ENCODE results near the gene POPDC2. TPM values are rescaled to one million over a fixed set of nuclear protein-coding genes. Genes with fewer than 3 reads are reported as not detected.
A peak's percentile ranks its signal among the peaks of the same experiment; 100 is the strongest.

POPDC2 gene
- polyA plus RNA-seq, 1 of the 3 experiments (the other 2 are of a cell fraction): 19.9 TPM

DNA sequence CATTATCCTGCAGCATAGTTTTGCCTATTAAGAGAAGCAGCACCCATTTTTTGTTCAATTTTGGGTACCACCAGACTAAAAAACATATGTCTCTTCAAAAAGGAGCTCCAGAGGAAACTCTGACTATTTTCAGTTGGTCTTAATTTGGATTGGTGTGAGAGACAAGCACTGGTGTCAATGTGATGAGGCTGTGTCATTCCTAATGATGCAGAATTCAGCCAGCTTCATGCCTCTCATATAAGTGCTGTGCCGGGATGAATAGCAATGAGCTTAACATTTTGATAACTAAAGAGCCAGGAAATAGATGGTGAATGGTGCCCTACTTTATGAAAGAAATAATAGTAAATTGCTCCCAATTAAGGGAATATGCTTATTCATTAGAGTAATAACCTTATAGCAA, 15.9 kb downstream of the POPDC2 start:
- WGBS (ENCODE audit: low lambda C conversion rate): 83% methylated on average over 1 of the region's 1 CpG

DNA sequence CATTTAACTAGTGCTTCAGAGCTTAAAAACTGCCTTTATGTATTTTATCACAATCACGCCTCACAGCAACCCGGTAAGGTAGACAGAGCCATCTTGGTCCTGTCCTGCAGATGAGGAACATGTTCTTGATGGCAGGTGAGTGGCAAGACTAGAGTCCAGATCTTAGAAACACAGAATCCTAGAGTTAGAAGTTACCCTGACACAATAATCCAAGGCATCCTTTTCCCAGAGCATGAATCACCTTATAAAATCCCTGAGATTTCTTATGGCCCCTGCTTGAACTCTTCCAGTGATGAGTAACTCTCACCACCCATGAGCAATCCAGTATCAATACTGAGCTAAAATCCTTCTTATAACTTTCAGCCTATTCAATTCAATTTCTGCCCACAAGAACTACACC, 16.9 kb downstream of the POPDC2 start:
- Histone ChIP-seq H4K20me1 (ENCODE audit: insufficient read depth) (no peaks in the 10 kb centered on the region), H3K27me3 (ENCODE audit: insufficient read depth) (no peaks in the 10 kb centered on the region), H3K9me3 (no peaks in the 10 kb centered on the region), H3F3A (replicated peaks; ENCODE audit: insufficient read depth) (peaks cover 31% of the 10 kb centered on the region), H3K4me1 (ENCODE audit: control insufficient read depth in 1 of 2, insufficient read depth in 2 of 2, low read depth in 1 of 2, low read length in 1 of 2) (peaks cover 24 to 33% of the 10 kb centered on the region in 2 experiments), H3K27ac (ENCODE audit: low read depth in 2 of 2, low read length in 1 of 2) (peak overlapping the region; percentile 47 to 91; a peak in 3 of 4 replicates), H3K9ac (peak overlapping the region; percentile 41; the same call in 1 of the 2 replicates), H3K79me2 (ENCODE audit: insufficient read depth) (no peaks in the 10 kb centered on the region), H3K36me3 (replicated peaks in 1 of 2; ENCODE audit: control insufficient read depth in 1 of 2, insufficient read depth in 2 of 2, low read length in 1 of 2) (peaks cover 4 to 19% of the 10 kb centered on the region in 2 experiments), H2AFZ (ENCODE audit: low read depth) (no peak overlapping the region), H3K9me2 (no peaks in the 10 kb centered on the region), H3K4me3 (ENCODE audit: low read depth in 2 of 2, low read length in 1 of 2) (no peak overlapping the region), H3K4me2 (peak overlapping the region; percentile 38; the same call in 1 of the 2 replicates)
- DNase-seq: no peak
- POLR2A ChIA-PET: interaction anchor here (0.8 to 1.1 kb wide), 2 partner anchors 17 to 19 kb away, joined by 3 to 4 read pairs; partner anchors contain the start of gene POPDC2
- CTCF ChIA-PET: interaction anchor here (1.1 kb wide), 1 partner anchor 11 kb away, joined by 4 read pairs; no protein-coding TSS in a partner anchor
- WGBS (ENCODE audit: low lambda C conversion rate): 92% methylated on average over 2 of the region's 2 CpGs
- TF ChIP-seq, protein P1, sequence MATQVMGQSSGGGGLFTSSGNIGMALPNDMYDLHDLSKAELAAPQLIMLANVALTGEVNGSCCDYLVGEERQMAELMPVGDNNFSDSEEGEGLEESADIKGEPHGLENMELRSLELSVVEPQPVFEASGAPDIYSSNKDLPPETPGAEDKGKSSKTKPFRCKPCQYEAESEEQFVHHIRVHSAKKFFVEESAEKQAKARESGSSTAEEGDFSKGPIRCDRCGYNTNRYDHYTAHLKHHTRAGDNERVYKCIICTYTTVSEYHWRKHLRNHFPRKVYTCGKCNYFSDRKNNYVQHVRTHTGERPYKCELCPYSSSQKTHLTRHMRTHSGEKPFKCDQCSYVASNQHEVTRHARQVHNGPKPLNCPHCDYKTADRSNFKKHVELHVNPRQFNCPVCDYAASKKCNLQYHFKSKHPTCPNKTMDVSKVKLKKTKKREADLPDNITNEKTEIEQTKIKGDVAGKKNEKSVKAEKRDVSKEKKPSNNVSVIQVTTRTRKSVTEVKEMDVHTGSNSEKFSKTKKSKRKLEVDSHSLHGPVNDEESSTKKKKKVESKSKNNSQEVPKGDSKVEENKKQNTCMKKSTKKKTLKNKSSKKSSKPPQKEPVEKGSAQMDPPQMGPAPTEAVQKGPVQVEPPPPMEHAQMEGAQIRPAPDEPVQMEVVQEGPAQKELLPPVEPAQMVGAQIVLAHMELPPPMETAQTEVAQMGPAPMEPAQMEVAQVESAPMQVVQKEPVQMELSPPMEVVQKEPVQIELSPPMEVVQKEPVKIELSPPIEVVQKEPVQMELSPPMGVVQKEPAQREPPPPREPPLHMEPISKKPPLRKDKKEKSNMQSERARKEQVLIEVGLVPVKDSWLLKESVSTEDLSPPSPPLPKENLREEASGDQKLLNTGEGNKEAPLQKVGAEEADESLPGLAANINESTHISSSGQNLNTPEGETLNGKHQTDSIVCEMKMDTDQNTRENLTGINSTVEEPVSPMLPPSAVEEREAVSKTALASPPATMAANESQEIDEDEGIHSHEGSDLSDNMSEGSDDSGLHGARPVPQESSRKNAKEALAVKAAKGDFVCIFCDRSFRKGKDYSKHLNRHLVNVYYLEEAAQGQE (IDR thresholded peaks at IDR 0.05; ENCODE audit: low read depth, low read length): no peak
- TF ChIP-seq TCF12 (IDR thresholded peaks at IDR 0.05) (peak; percentile 67), JUND (IDR thresholded peaks at IDR 0.05) (peak; percentile 59), SMC3 (IDR thresholded peaks at IDR 0.05; ENCODE audit: low read depth, low read length) (no peak), ELF1 (IDR thresholded peaks at IDR 0.05) (no peak), CHD2 (IDR thresholded peaks at IDR 0.05; ENCODE audit: low read length, partially characterized antibody) (no peak)
- TF ChIP-seq, protein P2, sequence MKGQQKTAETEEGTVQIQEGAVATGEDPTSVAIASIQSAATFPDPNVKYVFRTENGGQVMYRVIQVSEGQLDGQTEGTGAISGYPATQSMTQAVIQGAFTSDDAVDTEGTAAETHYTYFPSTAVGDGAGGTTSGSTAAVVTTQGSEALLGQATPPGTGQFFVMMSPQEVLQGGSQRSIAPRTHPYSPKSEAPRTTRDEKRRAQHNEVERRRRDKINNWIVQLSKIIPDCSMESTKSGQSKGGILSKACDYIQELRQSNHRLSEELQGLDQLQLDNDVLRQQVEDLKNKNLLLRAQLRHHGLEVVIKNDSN (IDR thresholded peaks at IDR 0.05; ENCODE audit: borderline replicate concordance, low read depth): no peak

More for the DNA sequence above, 15.9 kb downstream of the POPDC2 start:
- no peak for DNase-seq
- no peak overlapping the region; the same call in 1 of the 2 replicates for H3K9ac ChIP-seq
- no peaks in the 10 kb centered on the region for H3K9me2 ChIP-seq
- peaks cover 22% of the 10 kb centered on the region for H3F3A ChIP-seq (replicated peaks; ENCODE audit: insufficient read depth)
- H3K79me2 ChIP-seq (ENCODE audit: insufficient read depth): no peaks in the 10 kb centered on the region
- H3K4me1 ChIP-seq (ENCODE audit: control insufficient read depth in 1 of 2, insufficient read depth in 2 of 2, low read depth in 1 of 2, low read length in 1 of 2): peaks cover 15 to 24% of the 10 kb centered on the region in 2 experiments
- H2AFZ ChIP-seq (ENCODE audit: low read depth): no peak overlapping the region
- CTCF ChIA-PET: no interaction called here
- H3K36me3 ChIP-seq (replicated peaks in 1 of 2; ENCODE audit: control insufficient read depth in 1 of 2, insufficient read depth in 2 of 2, low read length in 1 of 2): peaks cover 4 to 19% of the 10 kb centered on the region in 2 experiments
- POLR2A ChIA-PET: no interaction called here
- no peak overlapping the region for H3K4me2 ChIP-seq
- TF ChIP-seq RXRA (IDR thresholded peaks at IDR 0.05; ENCODE audit: borderline replicate concordance, low read depth): no peak
- no peak for TF ChIP-seq MXI1 (IDR thresholded peaks at IDR 0.05; ENCODE audit: low read depth, low read length)
- TF ChIP-seq, protein P3, sequence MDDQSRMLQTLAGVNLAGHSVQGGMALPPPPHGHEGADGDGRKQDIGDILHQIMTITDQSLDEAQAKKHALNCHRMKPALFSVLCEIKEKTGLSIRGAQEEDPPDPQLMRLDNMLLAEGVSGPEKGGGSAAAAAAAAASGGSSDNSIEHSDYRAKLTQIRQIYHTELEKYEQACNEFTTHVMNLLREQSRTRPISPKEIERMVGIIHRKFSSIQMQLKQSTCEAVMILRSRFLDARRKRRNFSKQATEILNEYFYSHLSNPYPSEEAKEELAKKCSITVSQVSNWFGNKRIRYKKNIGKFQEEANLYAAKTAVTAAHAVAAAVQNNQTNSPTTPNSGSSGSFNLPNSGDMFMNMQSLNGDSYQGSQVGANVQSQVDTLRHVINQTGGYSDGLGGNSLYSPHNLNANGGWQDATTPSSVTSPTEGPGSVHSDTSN (IDR thresholded peaks at IDR 0.05): no peak
- TF ChIP-seq, protein P4, sequence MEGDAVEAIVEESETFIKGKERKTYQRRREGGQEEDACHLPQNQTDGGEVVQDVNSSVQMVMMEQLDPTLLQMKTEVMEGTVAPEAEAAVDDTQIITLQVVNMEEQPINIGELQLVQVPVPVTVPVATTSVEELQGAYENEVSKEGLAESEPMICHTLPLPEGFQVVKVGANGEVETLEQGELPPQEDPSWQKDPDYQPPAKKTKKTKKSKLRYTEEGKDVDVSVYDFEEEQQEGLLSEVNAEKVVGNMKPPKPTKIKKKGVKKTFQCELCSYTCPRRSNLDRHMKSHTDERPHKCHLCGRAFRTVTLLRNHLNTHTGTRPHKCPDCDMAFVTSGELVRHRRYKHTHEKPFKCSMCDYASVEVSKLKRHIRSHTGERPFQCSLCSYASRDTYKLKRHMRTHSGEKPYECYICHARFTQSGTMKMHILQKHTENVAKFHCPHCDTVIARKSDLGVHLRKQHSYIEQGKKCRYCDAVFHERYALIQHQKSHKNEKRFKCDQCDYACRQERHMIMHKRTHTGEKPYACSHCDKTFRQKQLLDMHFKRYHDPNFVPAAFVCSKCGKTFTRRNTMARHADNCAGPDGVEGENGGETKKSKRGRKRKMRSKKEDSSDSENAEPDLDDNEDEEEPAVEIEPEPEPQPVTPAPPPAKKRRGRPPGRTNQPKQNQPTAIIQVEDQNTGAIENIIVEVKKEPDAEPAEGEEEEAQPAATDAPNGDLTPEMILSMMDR (IDR thresholded peaks at IDR 0.05): no peak
- TF ChIP-seq FOSL2 (IDR thresholded peaks at IDR 0.05; ENCODE audit: borderline replicate concordance, low read depth): no peak
- no peak for TF ChIP-seq YY1 (IDR thresholded peaks at IDR 0.05; ENCODE audit: low read depth)
- TF ChIP-seq TAF1 (IDR thresholded peaks at IDR 0.05; ENCODE audit: borderline replicate concordance, low read depth, low read length): no peak
- TF ChIP-seq, protein P2 (IDR thresholded peaks at IDR 0.05; ENCODE audit: borderline replicate concordance, low read depth): no peak
- TF ChIP-seq FOXM1 (IDR thresholded peaks at IDR 0.05; ENCODE audit: low read depth): no peak
- no peak for TF ChIP-seq NFIC (IDR thresholded peaks at IDR 0.05; ENCODE audit: borderline replicate concordance)
- TF ChIP-seq, protein P5, sequence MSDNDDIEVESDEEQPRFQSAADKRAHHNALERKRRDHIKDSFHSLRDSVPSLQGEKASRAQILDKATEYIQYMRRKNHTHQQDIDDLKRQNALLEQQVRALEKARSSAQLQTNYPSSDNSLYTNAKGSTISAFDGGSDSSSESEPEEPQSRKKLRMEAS (IDR thresholded peaks at IDR 0.05; ENCODE audit: low read depth): no peak
- TF ChIP-seq SIN3A (IDR thresholded peaks at IDR 0.05; ENCODE audit: borderline replicate concordance, low read depth, low read length): no peak
- TF ChIP-seq JUND (IDR thresholded peaks at IDR 0.05): no peak
- TF ChIP-seq FOXJ3 (CRISPR knock-in tag; IDR thresholded peaks at IDR 0.05): no peak
- no peak for TF ChIP-seq GABPA (IDR thresholded peaks at IDR 0.05; ENCODE audit: low read depth)
- no peak overlapping the region for H3K4me3 ChIP-seq (ENCODE audit: low read depth in 2 of 2, low read length in 1 of 2)
- H3K9me3 ChIP-seq: no peaks in the 10 kb centered on the region
- H4K20me1 ChIP-seq (ENCODE audit: insufficient read depth): no peaks in the 10 kb centered on the region
- H3K27ac ChIP-seq (ENCODE audit: low read depth in 2 of 2, low read length in 1 of 2): peak overlapping the region in 1 of 2 experiments; percentile 91; a peak in 2 of 4 replicates
- H3K27me3 ChIP-seq (ENCODE audit: insufficient read depth): no peaks in the 10 kb centered on the region
